Karpas-422 (cell line): ENCODE data around the gene RSPRY1. TPM values are rescaled to one million over a fixed set of nuclear protein-coding genes. Genes with fewer than 3 reads are reported as not detected.

Experiments
- DNase-seq: peaks from one replicate; pipeline ENCODE4 v3.0.0-alpha.2; 2015
- H2AFZ ChIP-seq: fragments of 200-600 bp; sonication (generic); 2 replicates; pipeline ENCODE4 v1.6.1; 2014; ENCODE audit warnings: antibody characterized with exemption, low read length, mixed read lengths
- H3K27ac ChIP-seq: fragments of 200-600 bp; sonication (generic); 2 replicates; pipeline ENCODE4 v1.5.1; 2014; ENCODE audit warnings: mild to moderate bottlenecking, low read length, moderate library complexity
- H3K27me3 ChIP-seq: fragments of 200-600 bp; sonication (generic); 2 replicates; pipeline ENCODE4 v1.6.1; 2014; ENCODE audit warnings: low read length, mixed read lengths
- H3K36me3 ChIP-seq: fragments of 200-600 bp; sonication (generic); 2 replicates; pipeline ENCODE4 v1.6.1; 2014; ENCODE audit warnings: low read length, mixed read lengths; ENCODE audit not compliant: insufficient read depth
- H3K4me1 ChIP-seq: fragments of 200-600 bp; sonication (generic); 2 replicates; pipeline ENCODE4 v1.6.1; 2014; ENCODE audit warnings: mild to moderate bottlenecking, low read length, mixed read lengths
- H3K4me2 ChIP-seq: fragments of 200-600 bp; sonication (generic); 2 replicates; pipeline ENCODE4 v1.6.1; 2014; ENCODE audit warnings: low read length, low read depth, mild to moderate bottlenecking; ENCODE audit not compliant: poor library complexity, severe bottlenecking
- H3K4me3 ChIP-seq: fragments of 200-600 bp; sonication (generic); 2 replicates; pipeline ENCODE4 v1.5.1; 2014; ENCODE audit warnings: mild to moderate bottlenecking, antibody characterized with exemption, low read length, mixed read lengths
- H3K79me2 ChIP-seq: fragments of 200-600 bp; sonication (generic); 2 replicates; pipeline ENCODE4 v1.6.1; 2014; ENCODE audit warnings: mild to moderate bottlenecking, low read length, mixed read lengths
- H3K9ac ChIP-seq: fragments of 200-600 bp; sonication (generic); 2 replicates; pipeline ENCODE4 v1.6.0; 2014; ENCODE audit warnings: low read length
- H3K9me2 ChIP-seq: fragments of 200-600 bp; sonication (generic), shearing (Covaris generic); replicated peaks from 2 replicates; pipeline ENCODE4 v1.6.0; 2014; ENCODE audit warnings: mild to moderate bottlenecking, low read length, moderate library complexity; ENCODE audit not compliant: insufficient read depth
- H3K9me3 ChIP-seq: fragments of 300-700, 200-600 bp; sonication (generic); 2 replicates; pipeline ENCODE4 v1.6.1; 2014; ENCODE audit warnings: low read length, mixed read lengths
- H4K20me1 ChIP-seq: fragments of 200-600 bp; sonication (generic); 2 replicates; pipeline ENCODE4 v1.6.1; 2014; ENCODE audit warnings: mild to moderate bottlenecking, antibody characterized with exemption, low read length, low read depth; ENCODE audit not compliant: insufficient read depth
- total RNA-seq: library from RNA; depleted of rRNA; stranded (reverse); fragments of >200 nt; shearing (Covaris generic); gene quantifications from 2 replicates; pipeline ENCODE4 v1.2.3, GENCODE V29; 2014; ENCODE audit warnings: low replicate concordance

Gene RSPRY1
- total RNA-seq, 1 experiment from 2014 or later: 26.4 TPM

DNA sequence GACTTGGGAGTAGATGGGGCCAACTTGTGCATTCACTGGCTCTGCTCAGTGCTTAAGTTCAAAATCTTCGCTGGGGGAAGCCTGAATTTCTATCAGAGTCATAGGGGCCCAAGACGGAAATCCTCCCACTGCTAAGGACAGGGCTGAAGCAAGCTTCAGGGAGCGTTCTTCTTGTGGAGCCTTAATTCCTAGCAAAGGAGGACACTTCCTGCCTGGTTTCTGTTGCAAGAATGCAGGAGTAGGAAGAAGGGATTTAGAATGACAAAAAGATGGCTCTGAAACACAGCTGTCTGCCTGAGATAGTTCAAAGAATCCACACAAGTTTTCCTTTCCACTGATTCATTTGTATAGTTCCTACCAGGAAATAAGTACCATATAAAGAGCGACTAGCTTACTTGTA, 26.7 kb upstream of the RSPRY1 start:
- H3K9ac ChIP-seq: no peak overlapping the region
- no peak overlapping the region for H3K4me2 ChIP-seq
- DNase-seq: no peak
- H3K79me2 ChIP-seq: peaks cover 16% of the 10 kb centered on the region; the same call in 1 of the 2 replicates
- no peaks in the 10 kb centered on the region for H3K4me1 ChIP-seq
- no peaks in the 10 kb centered on the region for H4K20me1 ChIP-seq
- peaks cover 63% of the 10 kb centered on the region for H3K36me3 ChIP-seq
- no peaks in the 10 kb centered on the region for H3K9me3 ChIP-seq
- no peaks in the 10 kb centered on the region for H3K9me2 ChIP-seq
- no peak overlapping the region for H2AFZ ChIP-seq
- H3K27ac ChIP-seq: no peak overlapping the region
- no peaks in the 10 kb centered on the region for H3K27me3 ChIP-seq
- no peak overlapping the region for H3K4me3 ChIP-seq

DNA sequence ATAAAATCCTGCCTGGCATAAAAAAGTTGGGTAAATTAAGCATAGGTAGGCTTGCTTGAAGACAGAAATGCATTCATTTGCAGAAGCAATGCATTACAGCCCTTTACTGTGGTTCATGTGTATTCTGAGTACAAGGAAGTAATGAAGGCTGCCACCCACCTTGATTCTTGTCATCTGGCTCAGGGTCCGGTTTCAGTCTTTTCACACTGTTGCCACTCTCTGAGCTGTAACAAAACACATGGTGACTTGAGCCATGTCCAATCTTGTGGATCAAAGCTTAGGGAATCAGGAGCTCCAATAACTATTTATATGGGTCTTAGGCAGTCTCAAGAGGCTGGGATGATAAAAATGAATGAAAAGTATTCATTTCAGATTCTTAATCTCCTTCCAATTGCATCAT, 22.3 kb upstream of the RSPRY1 start:
- no peaks in the 10 kb centered on the region for H3K9me2 ChIP-seq
- H3K27ac ChIP-seq: no peak overlapping the region
- H2AFZ ChIP-seq: no peak overlapping the region
- no peaks in the 10 kb centered on the region for H3K9me3 ChIP-seq
- H3K4me1 ChIP-seq: no peaks in the 10 kb centered on the region
- H3K36me3 ChIP-seq: peaks cover 59% of the 10 kb centered on the region
- peaks cover 10% of the 10 kb centered on the region; the same call in 1 of the 2 replicates for H3K79me2 ChIP-seq
- no peak overlapping the region for H3K4me2 ChIP-seq
- no peak overlapping the region for H3K4me3 ChIP-seq
- H3K9ac ChIP-seq: no peak overlapping the region
- DNase-seq: no peak
- H4K20me1 ChIP-seq: no peaks in the 10 kb centered on the region
- no peaks in the 10 kb centered on the region for H3K27me3 ChIP-seq

DNA sequence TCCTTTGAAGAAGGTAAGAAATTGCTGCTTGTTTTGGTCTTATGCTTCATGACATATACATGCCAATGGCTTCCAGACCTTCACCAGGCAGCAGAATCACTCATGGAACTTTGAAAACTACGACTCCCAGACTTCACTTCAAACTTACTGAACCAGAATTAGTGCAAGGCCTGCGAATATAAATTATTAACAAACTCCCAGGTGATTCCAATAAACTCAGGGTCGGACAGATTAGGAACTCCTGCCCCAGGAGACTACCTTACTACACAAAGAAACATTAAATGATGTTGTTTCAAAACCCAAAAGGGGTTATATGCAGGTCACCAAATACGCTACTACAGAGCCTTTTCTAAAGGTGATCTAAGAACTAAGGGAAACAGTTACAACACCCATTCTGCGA, 20.6 kb upstream of the RSPRY1 start:
- H3K36me3 ChIP-seq: peaks cover 57% of the 10 kb centered on the region
- H3K9me3 ChIP-seq: no peaks in the 10 kb centered on the region
- H3K27me3 ChIP-seq: no peaks in the 10 kb centered on the region
- H4K20me1 ChIP-seq: no peaks in the 10 kb centered on the region
- H2AFZ ChIP-seq: no peak overlapping the region
- H3K4me1 ChIP-seq: no peaks in the 10 kb centered on the region
- no peak overlapping the region for H3K27ac ChIP-seq
- no peak overlapping the region for H3K4me2 ChIP-seq
- DNase-seq: no peak
- no peak overlapping the region for H3K4me3 ChIP-seq
- no peaks in the 10 kb centered on the region for H3K9me2 ChIP-seq
- peaks cover 4% of the 10 kb centered on the region; the same call in 1 of the 2 replicates for H3K79me2 ChIP-seq
- no peak overlapping the region for H3K9ac ChIP-seq

DNA sequence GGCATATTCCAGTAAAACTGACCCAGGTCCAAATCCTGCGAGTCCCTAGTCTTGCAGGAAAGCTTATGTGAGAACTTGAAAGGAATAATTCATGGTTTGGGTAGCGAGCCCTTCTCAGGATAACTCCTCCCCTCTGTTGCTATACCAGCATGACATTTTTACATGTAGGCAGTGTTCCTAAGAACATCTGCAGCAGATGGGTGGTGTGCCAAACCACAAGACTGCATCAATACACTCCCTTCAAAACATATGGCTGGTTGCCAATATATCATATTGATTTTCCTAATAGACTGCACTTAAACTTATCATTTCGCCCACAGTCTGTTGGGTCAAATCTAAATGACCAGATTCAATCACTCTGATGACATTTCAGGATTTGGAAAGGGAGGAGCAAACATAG, 20.2 kb upstream of the RSPRY1 start:
- H3K79me2 ChIP-seq: peaks cover 4% of the 10 kb centered on the region; the same call in 1 of the 2 replicates
- no peaks in the 10 kb centered on the region for H4K20me1 ChIP-seq
- no peak overlapping the region for H3K4me3 ChIP-seq
- no peak for DNase-seq
- peaks cover 55% of the 10 kb centered on the region for H3K36me3 ChIP-seq
- no peak overlapping the region for H3K9ac ChIP-seq
- no peaks in the 10 kb centered on the region for H3K9me3 ChIP-seq
- no peaks in the 10 kb centered on the region for H3K4me1 ChIP-seq
- H3K9me2 ChIP-seq: no peaks in the 10 kb centered on the region
- H3K27me3 ChIP-seq: no peaks in the 10 kb centered on the region
- no peak overlapping the region for H3K27ac ChIP-seq
- H3K4me2 ChIP-seq: no peak overlapping the region
- no peak overlapping the region for H2AFZ ChIP-seq

DNA sequence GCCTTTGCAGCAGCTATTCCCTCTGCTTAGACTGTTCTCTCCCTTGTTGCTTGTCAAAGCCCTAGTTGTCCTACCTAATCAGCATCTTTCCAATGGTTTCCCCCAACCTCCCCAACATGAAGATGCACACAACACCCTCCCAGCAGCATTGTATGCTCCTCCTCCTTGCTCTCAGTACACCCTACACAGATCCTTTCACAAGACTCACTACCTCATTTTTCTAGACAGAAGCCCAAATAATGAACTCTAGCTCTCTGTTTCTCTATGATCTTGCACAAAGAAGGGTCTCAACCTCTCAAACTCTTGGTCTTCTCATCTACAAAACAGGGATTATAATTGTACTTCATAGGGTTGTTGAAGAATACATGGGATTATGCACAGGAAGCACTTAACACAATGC, 19.7 kb upstream of the RSPRY1 start:
- Histone ChIP-seq H3K27ac (no peak overlapping the region), H3K4me1 (no peaks in the 10 kb centered on the region), H3K79me2 (peaks cover 4% of the 10 kb centered on the region; the same call in 1 of the 2 replicates), H3K9ac (no peak overlapping the region), H3K4me2 (no peak overlapping the region), H3K4me3 (no peak overlapping the region), H3K36me3 (peaks cover 55% of the 10 kb centered on the region), H4K20me1 (no peaks in the 10 kb centered on the region), H3K9me2 (no peaks in the 10 kb centered on the region), H3K9me3 (no peaks in the 10 kb centered on the region), H3K27me3 (no peaks in the 10 kb centered on the region), H2AFZ (no peak overlapping the region)
- no peak for DNase-seq

DNA sequence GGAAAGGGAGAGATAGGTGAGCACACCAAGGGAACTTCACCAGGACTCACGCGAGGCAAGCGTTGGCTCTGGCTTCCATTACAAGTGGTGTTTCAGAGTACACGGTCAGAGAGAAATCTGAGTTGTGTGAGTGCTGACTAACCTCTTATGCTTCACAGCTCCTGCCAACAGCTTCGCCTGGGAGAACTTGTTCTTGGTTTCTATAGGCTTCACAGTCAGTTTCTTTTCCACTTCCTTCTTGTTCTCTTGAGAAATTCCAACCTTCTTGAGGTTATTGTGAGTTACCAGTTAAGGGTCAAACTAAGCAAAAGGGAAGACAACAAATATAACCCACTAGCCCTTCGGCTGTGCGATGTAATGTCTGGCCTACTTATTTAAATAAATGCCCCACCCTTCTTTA, 19.2 kb upstream of the RSPRY1 start:
- H3K9me3 ChIP-seq: no peaks in the 10 kb centered on the region
- H3K4me2 ChIP-seq: no peak overlapping the region
- no peaks in the 10 kb centered on the region for H3K27me3 ChIP-seq
- H3K27ac ChIP-seq: no peak overlapping the region
- H4K20me1 ChIP-seq: no peaks in the 10 kb centered on the region
- DNase-seq: no peak
- peaks cover 60% of the 10 kb centered on the region for H3K36me3 ChIP-seq
- H3K9ac ChIP-seq: no peak overlapping the region
- no peaks in the 10 kb centered on the region for H3K4me1 ChIP-seq
- H2AFZ ChIP-seq: no peak overlapping the region
- H3K9me2 ChIP-seq: no peaks in the 10 kb centered on the region
- no peak overlapping the region for H3K4me3 ChIP-seq
- H3K79me2 ChIP-seq: peaks cover 4% of the 10 kb centered on the region; the same call in 1 of the 2 replicates

DNA sequence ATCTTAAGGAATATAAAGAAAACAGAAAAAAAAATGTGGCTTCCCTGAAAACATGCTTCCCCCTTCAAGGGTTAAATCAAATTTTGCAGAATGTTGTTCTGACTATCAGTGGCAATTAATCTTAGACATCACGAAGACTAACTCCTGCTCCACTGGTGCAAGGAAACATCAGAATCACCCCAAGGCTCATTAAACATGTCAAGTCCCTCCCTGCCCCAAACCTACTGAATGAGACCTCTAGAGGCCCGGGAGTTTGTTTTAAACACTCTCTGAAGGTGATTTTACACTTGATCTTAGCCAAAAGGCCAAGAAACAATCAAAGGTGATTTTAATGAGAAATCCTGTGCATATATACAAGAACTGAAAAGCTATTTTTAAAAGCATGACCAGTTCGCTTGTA, 18.6 kb upstream of the RSPRY1 start:
- Histone ChIP-seq H3K4me1 (no peaks in the 10 kb centered on the region), H3K4me2 (no peak overlapping the region), H2AFZ (no peak overlapping the region), H3K9ac (no peak overlapping the region), H3K9me2 (no peaks in the 10 kb centered on the region), H3K36me3 (peaks cover 66% of the 10 kb centered on the region), H3K27me3 (no peaks in the 10 kb centered on the region), H3K79me2 (peaks cover 4% of the 10 kb centered on the region; the same call in 1 of the 2 replicates), H3K9me3 (no peaks in the 10 kb centered on the region), H3K27ac (no peak overlapping the region), H3K4me3 (no peak overlapping the region), H4K20me1 (no peaks in the 10 kb centered on the region)
- no peak for DNase-seq

DNA sequence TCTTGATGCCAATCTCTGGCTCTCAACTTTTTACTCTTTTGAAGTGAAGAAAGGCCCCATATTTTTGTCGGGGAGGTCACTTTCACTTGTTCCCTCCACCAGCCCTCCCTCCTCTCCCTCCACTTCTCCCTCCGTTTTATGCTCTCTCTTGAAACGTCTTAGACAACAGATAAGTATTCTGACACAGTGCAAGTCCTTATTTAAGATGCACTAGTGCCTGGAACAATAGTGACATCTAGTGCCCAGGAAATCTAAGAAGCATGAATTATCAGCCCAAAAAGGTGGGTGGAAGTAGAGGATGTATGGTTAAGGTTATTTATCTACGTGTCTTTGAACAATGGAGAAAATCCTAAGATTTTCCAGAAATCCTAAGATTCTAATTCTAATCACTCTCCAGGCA, 18.2 kb upstream of the RSPRY1 start:
- peaks cover 4% of the 10 kb centered on the region; the same call in 1 of the 2 replicates for H3K79me2 ChIP-seq
- peak; percentile 78 for DNase-seq
- H4K20me1 ChIP-seq: no peaks in the 10 kb centered on the region
- H3K27ac ChIP-seq: no peak overlapping the region
- no peaks in the 10 kb centered on the region for H3K9me3 ChIP-seq
- H3K9ac ChIP-seq: no peak overlapping the region
- no peaks in the 10 kb centered on the region for H3K27me3 ChIP-seq
- no peak overlapping the region for H2AFZ ChIP-seq
- no peaks in the 10 kb centered on the region for H3K9me2 ChIP-seq
- no peaks in the 10 kb centered on the region for H3K4me1 ChIP-seq
- H3K36me3 ChIP-seq: peaks cover 70% of the 10 kb centered on the region
- no peak overlapping the region for H3K4me2 ChIP-seq
- no peak overlapping the region for H3K4me3 ChIP-seq

DNA sequence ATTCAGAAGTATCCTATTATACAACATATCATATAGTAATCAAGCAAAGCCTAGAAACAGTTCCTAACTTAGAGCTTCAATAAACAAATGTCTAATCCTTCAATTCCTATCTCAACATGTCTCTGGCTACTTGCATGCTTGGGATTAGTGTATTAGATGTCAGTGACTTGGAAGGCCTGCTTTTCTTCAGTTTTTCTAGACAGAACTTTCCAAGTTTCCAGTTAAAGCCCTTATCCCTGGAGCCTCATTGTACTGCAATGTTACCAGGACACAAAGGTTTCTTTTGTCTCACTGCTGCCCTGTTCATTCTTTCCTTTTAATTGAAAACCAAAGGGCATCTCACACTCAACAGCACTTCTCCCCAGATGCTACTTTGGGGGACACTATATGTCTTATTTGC, 16.8 kb upstream of the RSPRY1 start:
- Histone ChIP-seq H3K27me3 (no peaks in the 10 kb centered on the region), H3K4me1 (no peaks in the 10 kb centered on the region), H3K9ac (no peak overlapping the region), H3K36me3 (peaks cover 60% of the 10 kb centered on the region), H4K20me1 (no peaks in the 10 kb centered on the region), H3K79me2 (peaks cover 4% of the 10 kb centered on the region; the same call in 1 of the 2 replicates), H3K4me3 (no peak overlapping the region), H3K4me2 (no peak overlapping the region), H2AFZ (no peak overlapping the region), H3K9me2 (no peaks in the 10 kb centered on the region), H3K27ac (no peak overlapping the region), H3K9me3 (no peaks in the 10 kb centered on the region)
- no peak for DNase-seq
